HEK293T (cell line): ENCODE data around the gene CEP57L1.
A peak's percentile ranks its signal among the peaks of the same experiment; 100 is the strongest.
"Not testable (repeated sequence)": the region's sequence is repeated elsewhere in the genome, so short reads cannot be mapped to it uniquely, and the experiment has no call there.

Source experiments
- CTCF ChIA-PET: fragments of 350-600 bp; formaldehyde crosslinking; extraction: SDS; loops from one replicate; lab custom pipeline; 2021; ENCODE audit warnings: antibody characterized with exemption, inconsistent platforms; lab: Yijun Ruan, JAX
- POLR2A ChIA-PET: fragments of 350-600 bp; formaldehyde crosslinking; extraction: SDS; loops from one replicate; lab custom pipeline; 2020; ENCODE audit warnings: antibody characterized with exemption, inconsistent platforms; lab: Yijun Ruan, JAX
- DNase-seq: peaks from one replicate; pipeline ENCODE4 v3.0.0; 2012; ENCODE audit warnings: mixed read lengths; ENCODE audit errors: extremely low spot score
- ARNT ChIP-seq: fragments of 450-650 bp; IDR thresholded peaks from 2 replicates; pipeline ENCODE4 v1.6.1; 2017; ENCODE audit warnings: mild to moderate bottlenecking
- BHLHE40 ChIP-seq: fragments of 450-650 bp; IDR thresholded peaks from 2 replicates; pipeline ENCODE4 v1.6.1; 2016; ENCODE audit warnings: mild to moderate bottlenecking, moderate library complexity, borderline replicate concordance
- CTBP1 ChIP-seq: fragments of 450-650 bp; IDR thresholded peaks from 2 replicates; pipeline ENCODE4 v1.6.1; 2016; ENCODE audit warnings: borderline replicate concordance
- ELF4 ChIP-seq: fragments of 450-650 bp; IDR thresholded peaks from 2 replicates; pipeline ENCODE4 v1.6.1; 2017; ENCODE audit warnings: antibody characterized with exemption
- FOXA1 ChIP-seq: fragments of 450-650 bp; IDR thresholded peaks from 2 replicates; pipeline ENCODE4 v1.6.1; 2016; ENCODE audit warnings: mild to moderate bottlenecking
- FOXK2 ChIP-seq: fragments of 450-650 bp; IDR thresholded peaks from 2 replicates; pipeline ENCODE4 v1.6.1; 2016; ENCODE audit warnings: mild to moderate bottlenecking
- FOXM1 ChIP-seq: fragments of 450-650 bp; IDR thresholded peaks from 2 replicates; pipeline ENCODE4 v1.6.1; 2017; ENCODE audit warnings: mild to moderate bottlenecking, borderline replicate concordance
- HDGF ChIP-seq: fragments of 450-650 bp; IDR thresholded peaks from 2 replicates; pipeline ENCODE4 v1.6.1; 2017; ENCODE audit warnings: antibody characterized with exemption, borderline replicate concordance
- L3MBTL2 ChIP-seq: fragments of 450-650 bp; conservative IDR thresholded peaks from 2 replicates; pipeline ENCODE4 v1.6.1; 2016; ENCODE audit warnings: mild to moderate bottlenecking
- LEF1 ChIP-seq: fragments of 450-650 bp; IDR thresholded peaks from 2 replicates; pipeline ENCODE4 v1.6.1; 2017; ENCODE audit warnings: mild to moderate bottlenecking, borderline replicate concordance
- NFRKB ChIP-seq: fragments of 450-650 bp; IDR thresholded peaks from 2 replicates; pipeline ENCODE4 v1.6.1; 2016; ENCODE audit warnings: mild to moderate bottlenecking, moderate library complexity
- PKNOX1 ChIP-seq: fragments of 450-650 bp; IDR thresholded peaks from 2 replicates; pipeline ENCODE4 v1.6.1; 2016
- SP1 ChIP-seq: fragments of 450-650 bp; IDR thresholded peaks from 2 replicates; pipeline ENCODE4 v1.6.1; 2017
- SUZ12 ChIP-seq: fragments of 450-650 bp; IDR thresholded peaks from 2 replicates; pipeline ENCODE4 v1.6.1; 2016; ENCODE audit warnings: mild to moderate bottlenecking
- TARDBP ChIP-seq: fragments of 450-650 bp; IDR thresholded peaks from 2 replicates; pipeline ENCODE4 v1.6.1; 2016
- ZNF384 ChIP-seq: fragments of 450-650 bp; IDR thresholded peaks from 2 replicates; pipeline ENCODE4 v1.6.1; 2016

CEP57L1 gene

GRCh38 chr6:109081516-109082187, 13.7 kb upstream of the CEP57L1 start:
- ChIA-PET CTCF (interaction anchor here (0.6 to 1.1 kb wide), 12 partner anchors 8 to 1126 kb away, joined by 3 to 9 read pairs (median 3); partner anchors contain the start of gene SESN1), POLR2A (interaction anchor here (2.0 kb wide), 1 partner anchor 13 kb away, joined by 11 read pairs; the partner anchor contains the start of gene SESN1)
- no peak for DNase-seq
- TF ChIP-seq FOXA1: no peak
- no peak for TF ChIP-seq ZNF384
- no peak for TF ChIP-seq HDGF
- TF ChIP-seq ARNT: no peak
- no peak for TF ChIP-seq LEF1
- TF ChIP-seq SP1: no peak
- TF ChIP-seq TARDBP: no peak
- TF ChIP-seq ELF4: no peak
- no peak for TF ChIP-seq FOXK2
- no peak for TF ChIP-seq L3MBTL2
- no peak for TF ChIP-seq SUZ12
- no peak for TF ChIP-seq BHLHE40

GRCh38 chr6:109082188-109082577, 13.1 kb upstream of the CEP57L1 start:
- ChIA-PET POLR2A (interaction anchor here (2.0 kb wide), 1 partner anchor 12 kb away, joined by 11 read pairs; the partner anchor contains the start of gene SESN1), CTCF (interaction anchor here (0.6 to 1.1 kb wide), 8 partner anchors 9 to 549 kb away, joined by 3 to 5 read pairs (median 3); partner anchors contain the start of gene SESN1)
- peak; percentile 23 for DNase-seq
- TF ChIP-seq NFRKB (no peak), SUZ12 (no peak), HDGF (no peak), L3MBTL2 (no peak), ZNF384 (no peak), ARNT (no peak), LEF1 (no peak), SP1 (no peak), FOXA1 (no peak), BHLHE40 (no peak), FOXM1 (no peak), TARDBP (no peak), FOXK2 (no peak), CTBP1 (no peak), ELF4 (no peak), PKNOX1 (no peak)

- TF ChIP-seq FOXA1: no peak
- no peak for TF ChIP-seq ELF4
- no peak for TF ChIP-seq L3MBTL2
- TF ChIP-seq SUZ12: no peak
- TF ChIP-seq ZNF384: no peak
- no peak for TF ChIP-seq TARDBP
- no peak for TF ChIP-seq LEF1
- no peak for TF ChIP-seq SP1
- TF ChIP-seq NFRKB: no peak
- no peak for TF ChIP-seq FOXM1
- no peak for TF ChIP-seq PKNOX1
- TF ChIP-seq HDGF: no peak
- TF ChIP-seq FOXK2: no peak
- TF ChIP-seq ARNT: no peak
- no peak for TF ChIP-seq CTBP1
- no peak for TF ChIP-seq BHLHE40
- ChIA-PET POLR2A (interaction anchor here (2.7 kb wide), 1 partner anchor 11 kb away, joined by 6 read pairs; the partner anchor contains the start of gene SESN1), CTCF (interaction anchor here (1.9 kb wide), 1 partner anchor 10 kb away, joined by 11 read pairs; no protein-coding TSS in a partner anchor)
- no peak for DNase-seq
Measured at GRCh38 chr6:109083657-109084056, 11.7 kb upstream of the CEP57L1 start.

- CTCF ChIA-PET: interaction anchor here (1.9 kb wide), 1 partner anchor 10 kb away, joined by 11 read pairs; no protein-coding TSS in a partner anchor
- POLR2A ChIA-PET: interaction anchor here (2.7 kb wide), 1 partner anchor 10 kb away, joined by 6 read pairs; the partner anchor contains the start of gene SESN1
- not testable (repeated sequence) for DNase-seq
Measured at GRCh38 chr6:109084146-109084545, 11.2 kb upstream of the CEP57L1 start.

- TF ChIP-seq L3MBTL2: no peak
- TF ChIP-seq NFRKB: no peak
- no peak for TF ChIP-seq FOXM1
- no peak for TF ChIP-seq LEF1
- TF ChIP-seq FOXA1: no peak
- TF ChIP-seq PKNOX1: no peak
- no peak for TF ChIP-seq ZNF384
- no peak for TF ChIP-seq BHLHE40
- TF ChIP-seq CTBP1: no peak
- no peak for TF ChIP-seq ELF4
- TF ChIP-seq SP1: no peak
- TF ChIP-seq HDGF: no peak
- no peak for TF ChIP-seq SUZ12
- no peak for TF ChIP-seq ARNT
- TF ChIP-seq FOXK2: no peak
- no peak for TF ChIP-seq TARDBP
- ChIA-PET CTCF (no interaction called here), POLR2A (no interaction called here)
- DNase-seq: peak; percentile 31
Measured at GRCh38 chr6:109087661-109088264, 7.5 kb upstream of the CEP57L1 start.

- ChIA-PET POLR2A (no interaction called here), CTCF (interaction anchor here (0.5 to 0.6 kb wide), 2 partner anchors 13 to 28 kb away, joined by 3 to 4 read pairs; no protein-coding TSS in a partner anchor)
- TF ChIP-seq ARNT (no peak), TARDBP (no peak), ELF4 (no peak), LEF1 (no peak), BHLHE40 (no peak), ZNF384 (no peak), FOXM1 (no peak), SUZ12 (no peak), PKNOX1 (no peak), L3MBTL2 (no peak), HDGF (no peak), CTBP1 (no peak), NFRKB (no peak), FOXA1 (no peak), SP1 (no peak), FOXK2 (no peak)
- DNase-seq: no peak
Measured at GRCh38 chr6:109088995-109089394, 6.3 kb upstream of the CEP57L1 start.
